Brain microvascular endothelial cell (primary cell): ENCODE results near the gene ABCC4.

ENCODE experiments used
- DNase-seq: peaks from one replicate; pipeline ENCODE4 v3.0.0-alpha.2; 2020
- H3K27ac ChIP-seq: fragments of 250-450 bp; sonication (Bioruptor Pico); 2 replicates; pipeline ENCODE4 v1.5.1; 2020; ENCODE audit warnings: mild to moderate bottlenecking, moderate library complexity
- H3K27me3 ChIP-seq: fragments of 250-450 bp; sonication (Bioruptor Pico); replicated peaks from 2 replicates; pipeline ENCODE4 v1.5.1; 2020; ENCODE audit warnings: mild to moderate bottlenecking
- H3K36me3 ChIP-seq: fragments of 250-450 bp; sonication (Bioruptor Pico); replicated peaks from 2 replicates; pipeline ENCODE4 v1.5.1; 2020; ENCODE audit warnings: mild to moderate bottlenecking
- H3K4me3 ChIP-seq: 2 replicates; pipeline ENCODE4 v1.5.1; 2011; ENCODE audit warnings: low read depth, mild to moderate bottlenecking, control low read depth, low read length, moderate library complexity
- CTCF ChIP-seq: IDR thresholded peaks from 2 replicates; pipeline ENCODE4 v1.5.1; 2011; ENCODE audit warnings: low read depth, mild to moderate bottlenecking, moderate library complexity, low read length, control low read depth, inconsistent platforms; ENCODE audit errors: missing control alignments
- in situ Hi-C: cut with HindIII; loops from 2 replicates; pipeline ENCODE4 v1.10.0; 2017; ENCODE audit warnings: low sequenced_read_pairs, low pct_ligation_motif_present

Gene ABCC4

GRCh38 chr13:94996445-94996844 lies 304.8 kb downstream of the ABCC4 start:
- Histone ChIP-seq H3K36me3 (no peaks in the 10 kb centered on the region), H3K27ac (no peak overlapping the region), H3K4me3 (no peak overlapping the region), H3K27me3 (no peaks in the 10 kb centered on the region)
- TF ChIP-seq CTCF = no peak
- in situ Hi-C loops = no loop called here
- no peak for DNase-seq

GRCh38 chr13:94994506-94994905 lies 306.7 kb downstream of the ABCC4 start:
- H3K27me3 ChIP-seq = no peaks in the 10 kb centered on the region
- no peak overlapping the region for H3K4me3 ChIP-seq
- no peak for DNase-seq
- TF ChIP-seq CTCF = no peak
- in situ Hi-C loops = no loop called here
- H3K27ac ChIP-seq = no peak overlapping the region
- no peaks in the 10 kb centered on the region for H3K36me3 ChIP-seq

GRCh38 chr13:94993616-94994015 lies 307.6 kb downstream of the ABCC4 start:
- DNase-seq = no peak
- in situ Hi-C loops = no loop called here
- Histone ChIP-seq H3K4me3 (no peak overlapping the region), H3K27me3 (no peaks in the 10 kb centered on the region), H3K27ac (no peak overlapping the region), H3K36me3 (no peaks in the 10 kb centered on the region)
- TF ChIP-seq CTCF = no peak

GRCh38 chr13:94992036-94992960 lies 309.0 kb downstream of the ABCC4 start:
- H3K27me3 ChIP-seq = no peaks in the 10 kb centered on the region
- no peak for TF ChIP-seq CTCF
- no peak overlapping the region for H3K4me3 ChIP-seq
- no peak for DNase-seq
- in situ Hi-C loops = no loop called here
- H3K27ac ChIP-seq = no peak overlapping the region
- no peaks in the 10 kb centered on the region for H3K36me3 ChIP-seq

GRCh38 chr13:94988654-94989053 lies 312.6 kb downstream of the ABCC4 start:
- H3K27me3 ChIP-seq = no peaks in the 10 kb centered on the region
- no peaks in the 10 kb centered on the region for H3K36me3 ChIP-seq
- no peak overlapping the region for H3K4me3 ChIP-seq
- peak; percentile 37 for TF ChIP-seq CTCF
- H3K27ac ChIP-seq = no peak overlapping the region
- in situ Hi-C loops = no loop called here
- no peak for DNase-seq
